Astrocyte of the spinal cord (primary cell): ENCODE results near the gene ARHGAP1.
"Not testable (repeated sequence)": the region's sequence is repeated elsewhere in the genome, so short reads cannot be mapped to it uniquely, and the experiment has no call there.

Source experiments
- DNase-seq: peaks from one replicate; pipeline ENCODE4 v3.0.0; 2011; ENCODE audit warnings: low read depth, low spot score
- H3K4me3 ChIP-seq: 2 replicates; pipeline ENCODE4 v1.5.1; 2011; ENCODE audit warnings: low read depth, mild to moderate bottlenecking, low read length, moderate library complexity
- CTCF ChIP-seq: IDR thresholded peaks from 2 replicates; pipeline ENCODE4 v1.5.1; 2012; ENCODE audit warnings: low read depth, mild to moderate bottlenecking, low read length, inconsistent platforms
- in situ Hi-C: cut with HindIII; loops from 2 replicates; pipeline ENCODE4 v1.10.0; 2017; ENCODE audit warnings: low sequenced_read_pairs

The ARHGAP1 gene

GRCh38 chr11:46718155-46719019, 18.0 kb upstream of the ARHGAP1 start:
- in situ Hi-C loops: no loop called here
- no peak for DNase-seq
- no peak for TF ChIP-seq CTCF
- H3K4me3 ChIP-seq: no peak overlapping the region

- DNase-seq, H3K4me3 ChIP-seq, in situ Hi-C loops: not testable (repeated sequence)
These were observed 17.4 kb upstream of the ARHGAP1 start for GRCh38 chr11:46717825-46718154.

GRCh38 chr11:46712874-46713576, 12.6 kb upstream of the ARHGAP1 start:
- no peak for TF ChIP-seq CTCF
- H3K4me3 ChIP-seq: no peak overlapping the region
- no peak for DNase-seq
- in situ Hi-C loops: no loop called here

DNA sequence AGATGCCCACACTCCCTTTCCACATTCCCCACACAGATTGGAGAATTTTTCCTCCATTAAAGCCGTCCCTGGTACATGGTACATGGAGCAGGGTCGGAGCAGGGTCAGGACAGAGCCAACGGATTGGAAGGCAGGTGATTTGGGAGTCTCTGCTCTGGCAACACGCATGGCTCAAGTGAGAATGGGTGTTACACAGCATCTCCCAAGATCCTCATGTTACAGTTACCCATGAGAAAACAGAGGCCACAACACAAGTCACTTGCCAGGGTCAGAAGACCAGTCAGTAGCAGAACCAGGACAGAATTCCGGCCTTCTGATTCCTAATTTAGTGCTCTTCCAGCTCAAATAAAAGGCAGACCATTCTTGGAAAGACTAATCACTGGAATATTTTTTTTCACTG, 10.9 kb upstream of the ARHGAP1 start:
- in situ Hi-C loops: no loop called here
- no peak for TF ChIP-seq CTCF
- H3K4me3 ChIP-seq: no peak overlapping the region
- peak; percentile 27 for DNase-seq

GRCh38 chr11:46710821-46711269, 10.4 kb upstream of the ARHGAP1 start:
- no peak for TF ChIP-seq CTCF
- peak; percentile 95 for DNase-seq
- H3K4me3 ChIP-seq: no peak overlapping the region
- in situ Hi-C loops: no loop called here

DNA sequence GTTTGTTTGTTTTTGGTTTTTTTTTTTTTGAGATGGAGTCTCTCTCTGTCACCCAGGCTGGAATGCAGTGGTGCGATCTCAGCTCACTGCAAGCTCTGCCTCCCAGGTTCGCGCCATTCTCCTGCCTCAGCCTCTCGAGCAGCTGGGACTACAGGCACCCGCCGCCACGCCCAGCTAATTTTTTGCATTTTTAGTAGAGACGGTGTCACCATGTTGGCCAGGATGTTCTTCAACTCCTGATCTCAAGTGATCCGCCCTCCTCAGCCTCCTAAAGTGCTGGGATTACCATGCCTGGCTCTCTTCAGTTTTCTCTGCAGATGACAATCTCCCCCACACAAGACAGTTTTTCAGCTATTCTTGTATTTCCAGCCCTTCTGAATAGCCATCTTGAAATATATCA, 8.9 kb upstream of the ARHGAP1 start:
- H3K4me3 ChIP-seq, in situ Hi-C loops, DNase-seq: not testable (repeated sequence)

DNA sequence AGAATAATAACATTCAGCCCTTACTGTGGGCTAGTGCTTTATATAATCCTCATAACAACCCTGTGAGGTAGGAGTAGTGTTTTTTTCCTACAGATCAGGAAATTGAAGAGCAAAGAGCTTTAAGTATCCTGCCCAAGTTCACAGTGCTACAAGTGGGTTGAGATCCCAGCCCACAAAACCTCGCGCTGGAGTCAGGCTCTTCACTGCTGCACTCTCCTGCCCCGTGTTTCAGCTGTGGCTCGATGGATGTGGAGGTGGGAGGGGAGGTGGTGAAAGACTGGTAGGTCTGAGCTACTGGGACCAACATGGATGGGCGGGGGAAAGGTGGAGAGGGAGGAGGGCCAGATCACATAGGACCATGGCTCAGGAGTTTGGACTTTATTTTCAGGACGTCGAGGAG, 6.5 kb upstream of the ARHGAP1 start:
- in situ Hi-C loops: no loop called here
- DNase-seq: no peak
- H3K4me3 ChIP-seq: no peak overlapping the region
- no peak for TF ChIP-seq CTCF
